HepG2 (cell line): ENCODE results near the gene PPP4R3A. TPM values are rescaled to one million over a fixed set of nuclear protein-coding genes. Genes with fewer than 3 reads are reported as not detected.

ENCODE experiments used
- ARID2 ChIP-seq: sonication (generic); formaldehyde crosslinking; IDR thresholded peaks from 2 replicates; pipeline ENCODE4 v1.8.1; 2022; ENCODE audit warnings: mild to moderate bottlenecking, missing genetic modification reagents, borderline replicate concordance
- CREM ChIP-seq, 2 experiments: sonication (generic) in 1 of 2; formaldehyde crosslinking in 1 of 2; IDR thresholded peaks; 2 replicates each; pipeline versions ENCODE4 v1.4.0 to v1.6.1; 2016 to 2020; ENCODE audit warnings: antibody characterized with exemption in 1 of 2, mild to moderate bottlenecking in 1 of 2, missing genetic modification reagents in 1 of 2
- HNF1A ChIP-seq, 2 experiments: sonication (generic) in 1 of 2; formaldehyde crosslinking in 1 of 2; IDR thresholded peaks; 2 replicates each; pipeline versions ENCODE4 v1.4.0 to v1.6.1; 2016 to 2020; ENCODE audit warnings: borderline replicate concordance in 1 of 2, low read depth in 1 of 2, mild to moderate bottlenecking in 1 of 2, missing genetic modification reagents in 1 of 2
- HOMEZ ChIP-seq: IDR thresholded peaks from 2 replicates; pipeline ENCODE4 v1.6.1; 2016; ENCODE audit warnings: low read depth
- ISL2 ChIP-seq: sonication (generic); formaldehyde crosslinking; IDR thresholded peaks from 2 replicates; pipeline ENCODE4 v1.5.0; 2020; ENCODE audit warnings: missing genetic modification reagents
- KLF12 ChIP-seq: sonication (generic); formaldehyde crosslinking; IDR thresholded peaks from 2 replicates; pipeline ENCODE4 v1.4.0; 2020; ENCODE audit warnings: missing genetic modification reagents, borderline replicate concordance
- SMAD1 ChIP-seq: sonication (generic); formaldehyde crosslinking; IDR thresholded peaks from 2 replicates; pipeline ENCODE4 v1.4.0; 2020; ENCODE audit warnings: missing genetic modification reagents, low read depth, mild to moderate bottlenecking, borderline replicate concordance
- TAF1 ChIP-seq: sonication (generic); formaldehyde crosslinking; IDR thresholded peaks from 2 replicates; pipeline ENCODE4 v1.4.0; 2020; ENCODE audit warnings: missing genetic modification reagents
- ZFAT ChIP-seq: sonication (generic); formaldehyde crosslinking; conservative IDR thresholded peaks from 2 replicates; pipeline ENCODE4 v1.8.1; 2023; ENCODE audit warnings: missing genetic modification reagents, inconsistent platforms
- ZFY ChIP-seq: sonication (generic); formaldehyde crosslinking; IDR thresholded peaks from 2 replicates; pipeline ENCODE4 v1.4.0; 2020; ENCODE audit warnings: missing genetic modification reagents
- ZNF335 ChIP-seq: sonication (generic); formaldehyde crosslinking; IDR thresholded peaks from 2 replicates; pipeline ENCODE4 v1.4.0; 2020; ENCODE audit warnings: missing genetic modification reagents
- ZNF570 ChIP-seq: sonication (generic); formaldehyde crosslinking; IDR thresholded peaks from 2 replicates; pipeline ENCODE4 v1.4.0; 2020; ENCODE audit warnings: mild to moderate bottlenecking, missing genetic modification reagents, borderline replicate concordance
- ZNF609 ChIP-seq: sonication (generic); formaldehyde crosslinking; IDR thresholded peaks from 2 replicates; pipeline ENCODE4 v1.4.0; 2020; ENCODE audit warnings: mild to moderate bottlenecking, missing genetic modification reagents, borderline replicate concordance
- ZNF652 ChIP-seq: IDR thresholded peaks from 2 replicates; pipeline ENCODE4 v1.6.1; 2016; ENCODE audit warnings: low read depth, borderline replicate concordance
- polyA plus RNA-seq, 8 experiments: library from polyadenylated mRNA; depleted of rRNA in 3 of 8; stranded (reverse) in 7 of 8; unstranded in 1 of 8; fragments of >200 nt; fragmentation: Illumina TruSeq in 4 of 8; extraction: Trizol in 4 of 8; gene quantifications; 2 replicates each; pipeline versions ENCODE4 v1.2.1 to v1.2.3, GENCODE V29; 2011 to 2016; ENCODE audit warnings: low read depth in 4 of 8, missing spikeins in 1 of 8, mixed read lengths in 1 of 8; ENCODE audit not compliant: insufficient read depth in 1 of 8
- total RNA-seq, 5 experiments: library from RNA; depleted of rRNA; stranded (reverse); fragments of >200 nt; fragmentation: Illumina TruSeq; extraction: Trizol; gene quantifications; 2 replicates each; pipeline ENCODE4 v1.2.3, GENCODE V29; 2016; ENCODE audit warnings: low read depth in 1 of 5

PPP4R3A gene
- total and polyA plus RNA-seq, 2 of the 13 experiments (the other 11 are each of a cell fraction or from before 2014, with no cell fraction given): 22.5 to 57.4 TPM

- TF ChIP-seq HNF1A (IDR thresholded peaks at IDR 0.05; ENCODE audit: low read depth) (no peak), HNF1A (CRISPR knock-in tag; IDR thresholded peaks at IDR 0.05; ENCODE audit: borderline replicate concordance) (peak; percentile 58; the same call in 1 of the 2 replicates), TAF1 (CRISPR knock-in tag) (peak; percentile 58), ARID2 (no peak), ZNF570 (CRISPR knock-in tag) (no peak), ISL2 (CRISPR knock-in tag) (no peak), CREM (IDR thresholded peaks at IDR 0.05) (no peak), CREM (CRISPR knock-in tag; IDR thresholded peaks at IDR 0.05) (no peak), HOMEZ (CRISPR knock-in tag) (0 out of 2 replicates have a peak, but pooled peaks have one; percentile 25), ZNF609 (CRISPR knock-in tag) (no peak), ZFAT (no peak), ZNF335 (CRISPR knock-in tag) (no peak), KLF12 (CRISPR knock-in tag) (no peak), ZNF652 (CRISPR knock-in tag) (peak; percentile 19; the same call in 1 of the 2 replicates), ZFY (CRISPR knock-in tag) (no peak; the same call in none of the 2 replicates), SMAD1 (CRISPR knock-in tag) (no peak)
Measured at GRCh38 chr14:91509083-91509877, 830 bp downstream of the PPP4R3A start (continued).
